ENCODE results near the gene SASH1. TPM values are rescaled to one million over a fixed set of nuclear protein-coding genes. Genes with fewer than 3 reads are reported as not detected.

The SASH1 gene
- total RNA-seq, 1 donor from 2014 or later, result 41.6 TPM

GRCh38 chr6:148431413-148431812, 88.8 kb downstream of the SASH1 start:
- Mint-ChIP-seq H3K36me3 (ENCODE audit: insufficient read depth) (peaks cover 3% of the 10 kb centered on the region), H3K4me3 (ENCODE audit: low read depth) (no peak overlapping the region), H3K4me1 (ENCODE audit: low read depth) (no peaks in the 10 kb centered on the region), H3K27me3 (no peaks in the 10 kb centered on the region), H3K9me3 (ENCODE audit: low read depth) (no peaks in the 10 kb centered on the region), H3K27ac (no peak overlapping the region)
- TF ChIP-seq CTCF (IDR thresholded peaks at IDR 0.05; ENCODE audit: unreplicated experiment), result no peak
- no peak for DNase-seq (ENCODE audit: low spot score, unreplicated experiment)

GRCh38 chr6:148431840-148432239, 89.2 kb downstream of the SASH1 start:
- no peak overlapping the region for H3K4me3 Mint-ChIP-seq (ENCODE audit: low read depth)
- H3K9me3 Mint-ChIP-seq (ENCODE audit: low read depth), result no peaks in the 10 kb centered on the region
- H3K4me1 Mint-ChIP-seq (ENCODE audit: low read depth), result no peaks in the 10 kb centered on the region
- peaks cover 1% of the 10 kb centered on the region for H3K36me3 Mint-ChIP-seq (ENCODE audit: insufficient read depth)
- TF ChIP-seq CTCF (IDR thresholded peaks at IDR 0.05; ENCODE audit: unreplicated experiment), result no peak
- no peaks in the 10 kb centered on the region for H3K27me3 Mint-ChIP-seq
- H3K27ac Mint-ChIP-seq, result no peak overlapping the region
- no peak for DNase-seq (ENCODE audit: low spot score, unreplicated experiment)

- no peak for TF ChIP-seq CTCF (IDR thresholded peaks at IDR 0.05; ENCODE audit: unreplicated experiment)
- no peaks in the 10 kb centered on the region for H3K4me1 Mint-ChIP-seq (ENCODE audit: low read depth)
- H3K9me3 Mint-ChIP-seq (ENCODE audit: low read depth), result no peaks in the 10 kb centered on the region
- no peak for DNase-seq (ENCODE audit: low spot score, unreplicated experiment)
- H3K36me3 Mint-ChIP-seq (ENCODE audit: insufficient read depth), result peaks cover 1% of the 10 kb centered on the region
- H3K4me3 Mint-ChIP-seq (ENCODE audit: low read depth), result no peak overlapping the region
- H3K27ac Mint-ChIP-seq, result peak overlapping the region; percentile 79
- H3K27me3 Mint-ChIP-seq, result no peaks in the 10 kb centered on the region
These were observed 90.0 kb downstream of the SASH1 start for GRCh38 chr6:148432462-148433195.

GRCh38 chr6:148435386-148435785, 92.7 kb downstream of the SASH1 start:
- no peak for DNase-seq (ENCODE audit: low spot score, unreplicated experiment)
- no peak overlapping the region for H3K27ac Mint-ChIP-seq
- H3K27me3 Mint-ChIP-seq, result no peaks in the 10 kb centered on the region
- H3K9me3 Mint-ChIP-seq (ENCODE audit: low read depth), result no peaks in the 10 kb centered on the region
- no peak overlapping the region for H3K4me3 Mint-ChIP-seq (ENCODE audit: low read depth)
- no peak for TF ChIP-seq CTCF (IDR thresholded peaks at IDR 0.05; ENCODE audit: unreplicated experiment)
- H3K4me1 Mint-ChIP-seq (ENCODE audit: low read depth), result no peaks in the 10 kb centered on the region
- peaks cover 5% of the 10 kb centered on the region for H3K36me3 Mint-ChIP-seq (ENCODE audit: insufficient read depth)

- no peak for TF ChIP-seq CTCF (IDR thresholded peaks at IDR 0.05; ENCODE audit: unreplicated experiment)
- no peak for DNase-seq (ENCODE audit: low spot score, unreplicated experiment)
- Mint-ChIP-seq H3K36me3 (ENCODE audit: insufficient read depth) (peaks cover 6% of the 10 kb centered on the region), H3K27ac (no peak overlapping the region), H3K27me3 (no peaks in the 10 kb centered on the region), H3K9me3 (ENCODE audit: low read depth) (no peaks in the 10 kb centered on the region), H3K4me3 (ENCODE audit: low read depth) (no peak overlapping the region), H3K4me1 (ENCODE audit: low read depth) (no peaks in the 10 kb centered on the region)
These were observed 93.8 kb downstream of the SASH1 start for GRCh38 chr6:148436466-148436865.

All from progenitor cell of endocrine pancreas (in vitro differentiated cells).